Loucy (cell line): ENCODE results near the gene FSD2.
A peak's percentile ranks its signal among the peaks of the same experiment; 100 is the strongest.

Experiments used
- H2AFZ ChIP-seq: fragments of 200-600 bp; sonication (generic); 2 replicates; pipeline ENCODE4 v1.6.0; 2016; ENCODE audit warnings: antibody characterized with exemption, mild to moderate bottlenecking, low read length, moderate library complexity
- H3F3A ChIP-seq: fragments of 200-600 bp; 2 replicates; pipeline ENCODE4 v1.6.0; 2016; ENCODE audit warnings: antibody characterized with exemption, low read depth, mild to moderate bottlenecking
- H3K27me3 ChIP-seq: fragments of 200-600 bp; sonication (generic); 2 replicates; pipeline ENCODE4 v1.6.1; 2014; ENCODE audit warnings: low read length, mild to moderate bottlenecking; ENCODE audit not compliant: insufficient read depth, poor library complexity, severe bottlenecking
- H3K36me3 ChIP-seq: fragments of 200-600 bp; sonication (generic); 2 replicates; pipeline ENCODE4 v1.6.1; 2016; ENCODE audit warnings: low read length; ENCODE audit not compliant: insufficient read depth
- H3K4me1 ChIP-seq: fragments of 200-600 bp; sonication (generic); 2 replicates; pipeline ENCODE4 v1.5.1; 2014; ENCODE audit warnings: low read length, mild to moderate bottlenecking; ENCODE audit not compliant: insufficient read depth, poor library complexity, severe bottlenecking
- H3K4me2 ChIP-seq: fragments of 200-600 bp; sonication (generic); 2 replicates; pipeline ENCODE4 v1.6.0; 2014; ENCODE audit warnings: antibody characterized with exemption, low read length, low read depth, mild to moderate bottlenecking; ENCODE audit not compliant: poor library complexity, severe bottlenecking
- H3K4me3 ChIP-seq: fragments of 200-600 bp; sonication (generic); 2 replicates; pipeline ENCODE4 v1.5.1; 2014; ENCODE audit warnings: low read length, mild to moderate bottlenecking, mixed read lengths; ENCODE audit not compliant: poor library complexity, severe bottlenecking
- H3K79me2 ChIP-seq: fragments of 200-600 bp; sonication (generic); 2 replicates; pipeline ENCODE4 v1.6.1; 2014; ENCODE audit warnings: low read length; ENCODE audit not compliant: insufficient read depth
- H3K9ac ChIP-seq: fragments of 200-600 bp; sonication (generic); 2 replicates; pipeline ENCODE4 v1.6.0; 2014; ENCODE audit warnings: mild to moderate bottlenecking, low read depth, low read length, moderate library complexity; ENCODE audit not compliant: poor library complexity, severe bottlenecking
- H3K9me2 ChIP-seq: fragments of 200-600 bp; sonication (generic); replicated peaks from 2 replicates; pipeline ENCODE4 v1.6.1; 2016; ENCODE audit warnings: low read depth, low read length, mixed read lengths
- H3K9me3 ChIP-seq: fragments of 200-600 bp; sonication (generic); 2 replicates; pipeline ENCODE4 v1.6.1; 2014; ENCODE audit warnings: mild to moderate bottlenecking, antibody characterized with exemption, low read length, low read depth; ENCODE audit not compliant: insufficient read depth
- H4K20me1 ChIP-seq: fragments of 200-600 bp; sonication (generic); 2 replicates; pipeline ENCODE4 v1.6.0; 2014; ENCODE audit warnings: antibody characterized with exemption, low read length, mild to moderate bottlenecking; ENCODE audit not compliant: insufficient read depth, poor library complexity, severe bottlenecking
- EZH2phosphoT487 ChIP-seq: fragments of 200-600 bp; IDR thresholded peaks from 2 replicates; pipeline ENCODE4 v1.6.1; 2018; ENCODE audit warnings: antibody characterized with exemption, mild to moderate bottlenecking, moderate library complexity, borderline replicate concordance
- TF ChIP-seq, protein P1 (sequence below): fragments of 200-600 bp; sonication (generic); conservative IDR thresholded peaks from 2 replicates; pipeline ENCODE4 v1.5.1; 2014; ENCODE audit warnings: mild to moderate bottlenecking, antibody characterized with exemption, low read length

Gene FSD2

DNA sequence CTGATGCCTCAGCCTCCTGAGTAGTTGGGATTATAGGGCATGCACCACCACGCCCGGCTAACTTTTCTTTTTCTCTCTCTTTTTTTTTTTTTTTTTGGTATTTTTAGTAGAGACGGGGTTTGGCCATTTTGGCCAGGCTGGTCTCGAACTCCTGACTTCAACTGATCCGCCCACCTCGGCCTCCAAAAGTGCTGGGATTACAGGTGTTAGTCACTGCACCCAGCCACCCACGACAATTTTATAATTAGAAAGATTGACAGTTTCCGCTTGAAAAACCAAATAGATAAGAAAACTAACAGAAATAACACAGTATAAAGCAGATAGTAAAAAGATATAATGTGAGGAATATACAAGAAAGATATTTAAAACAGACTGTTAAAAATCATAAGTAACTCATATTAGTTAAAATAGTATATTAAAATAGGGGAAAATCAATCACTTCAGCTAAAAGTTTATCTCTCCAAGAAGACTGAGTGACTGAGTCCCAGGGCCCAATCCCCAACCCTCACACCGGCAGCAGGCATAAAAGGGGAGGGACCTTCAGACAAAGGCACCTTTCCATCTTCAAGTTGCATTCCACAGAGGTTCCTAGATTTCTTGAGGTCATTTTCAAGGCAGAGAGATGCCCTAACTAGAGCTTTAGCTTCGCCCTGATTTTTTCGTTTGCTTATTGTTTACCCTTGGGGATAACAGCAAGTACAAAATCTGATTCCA, 2.2 kb upstream of the FSD2 start:
- no peaks in the 10 kb centered on the region for H3K9me3 ChIP-seq
- H3K27me3 ChIP-seq, result no peaks in the 10 kb centered on the region
- H3K36me3 ChIP-seq, result no peaks in the 10 kb centered on the region
- no peaks in the 10 kb centered on the region for H3F3A ChIP-seq
- H2AFZ ChIP-seq, result 0 out of 2 replicates have a peak overlapping the region, but pooled peaks have one; percentile 72
- peaks cover 30% of the 10 kb centered on the region for H4K20me1 ChIP-seq
- peaks cover 21% of the 10 kb centered on the region for H3K4me1 ChIP-seq
- H3K4me3 ChIP-seq, result no peak overlapping the region
- TF ChIP-seq, protein P1, sequence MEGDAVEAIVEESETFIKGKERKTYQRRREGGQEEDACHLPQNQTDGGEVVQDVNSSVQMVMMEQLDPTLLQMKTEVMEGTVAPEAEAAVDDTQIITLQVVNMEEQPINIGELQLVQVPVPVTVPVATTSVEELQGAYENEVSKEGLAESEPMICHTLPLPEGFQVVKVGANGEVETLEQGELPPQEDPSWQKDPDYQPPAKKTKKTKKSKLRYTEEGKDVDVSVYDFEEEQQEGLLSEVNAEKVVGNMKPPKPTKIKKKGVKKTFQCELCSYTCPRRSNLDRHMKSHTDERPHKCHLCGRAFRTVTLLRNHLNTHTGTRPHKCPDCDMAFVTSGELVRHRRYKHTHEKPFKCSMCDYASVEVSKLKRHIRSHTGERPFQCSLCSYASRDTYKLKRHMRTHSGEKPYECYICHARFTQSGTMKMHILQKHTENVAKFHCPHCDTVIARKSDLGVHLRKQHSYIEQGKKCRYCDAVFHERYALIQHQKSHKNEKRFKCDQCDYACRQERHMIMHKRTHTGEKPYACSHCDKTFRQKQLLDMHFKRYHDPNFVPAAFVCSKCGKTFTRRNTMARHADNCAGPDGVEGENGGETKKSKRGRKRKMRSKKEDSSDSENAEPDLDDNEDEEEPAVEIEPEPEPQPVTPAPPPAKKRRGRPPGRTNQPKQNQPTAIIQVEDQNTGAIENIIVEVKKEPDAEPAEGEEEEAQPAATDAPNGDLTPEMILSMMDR, result no peak
- no peak for TF ChIP-seq EZH2phosphoT487
- H3K9ac ChIP-seq, result no peak overlapping the region
- no peak overlapping the region for H3K4me2 ChIP-seq
- peaks cover 32% of the 10 kb centered on the region for H3K79me2 ChIP-seq
- H3K9me2 ChIP-seq, result no peaks in the 10 kb centered on the region

DNA sequence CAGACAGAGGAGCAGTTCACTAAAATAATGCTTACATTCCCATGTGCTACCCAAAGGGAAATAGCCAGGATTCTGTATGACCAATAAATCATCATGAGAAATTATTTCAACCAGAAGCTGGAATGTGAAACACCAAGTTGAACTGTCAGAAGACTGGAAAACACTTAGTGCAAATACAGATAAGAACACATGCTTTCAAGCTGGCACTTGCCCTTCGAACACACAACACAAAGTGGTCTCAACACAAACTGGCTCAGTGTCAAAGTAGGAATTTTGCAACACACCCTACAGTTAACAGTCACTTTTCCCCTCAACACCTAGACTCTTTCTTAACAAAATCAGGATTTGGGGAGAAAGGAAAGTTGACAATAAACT, 1.3 kb downstream of the FSD2 start:
- TF ChIP-seq EZH2phosphoT487, result no peak
- TF ChIP-seq, protein P1, result no peak
- H3K79me2 ChIP-seq, result no peaks in the 10 kb centered on the region
- no peak overlapping the region for H3K4me3 ChIP-seq
- H3F3A ChIP-seq, result no peaks in the 10 kb centered on the region
- H3K9me2 ChIP-seq, result no peaks in the 10 kb centered on the region
- no peaks in the 10 kb centered on the region for H4K20me1 ChIP-seq
- no peak overlapping the region for H2AFZ ChIP-seq
- H3K9me3 ChIP-seq, result no peaks in the 10 kb centered on the region
- H3K27me3 ChIP-seq, result no peaks in the 10 kb centered on the region
- H3K36me3 ChIP-seq, result no peaks in the 10 kb centered on the region
- peaks cover 5% of the 10 kb centered on the region for H3K4me1 ChIP-seq
- no peak overlapping the region for H3K4me2 ChIP-seq
- H3K9ac ChIP-seq, result no peak overlapping the region

DNA sequence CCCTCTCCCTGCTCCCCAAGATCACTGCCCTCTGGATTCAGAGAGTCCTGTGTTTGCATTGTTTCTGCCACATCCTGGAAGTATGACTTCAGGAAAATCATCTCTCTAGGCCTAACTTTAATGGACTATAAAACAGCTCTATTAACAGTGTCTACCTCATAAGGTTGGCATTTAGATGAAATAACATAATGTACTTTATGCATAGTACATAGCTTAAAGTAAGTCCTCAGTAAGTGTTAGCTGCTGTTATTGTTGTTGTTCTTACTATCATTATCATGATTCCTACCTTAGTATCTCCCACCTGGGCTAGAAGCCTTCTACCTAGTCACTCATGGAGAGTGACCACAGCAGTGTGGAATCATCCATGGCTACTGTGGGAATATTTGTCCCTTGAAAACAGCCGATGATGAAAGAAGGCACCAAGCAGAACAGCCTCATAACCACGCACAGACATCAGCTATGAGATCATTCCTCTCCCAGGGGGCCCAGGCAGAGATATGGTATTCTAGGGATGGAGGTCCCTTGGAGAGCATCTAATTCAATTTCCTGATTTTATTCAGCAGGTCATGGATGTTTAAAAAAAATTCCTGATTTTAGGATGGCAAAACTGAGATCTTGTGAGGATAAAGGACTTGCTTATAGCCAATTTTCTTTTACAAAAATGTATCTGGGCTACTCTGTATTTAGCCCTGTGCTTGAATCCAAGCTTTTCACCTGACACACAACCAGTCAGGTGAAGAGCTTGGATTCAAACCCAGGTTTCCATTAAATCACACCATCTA, 1.9 kb downstream of the FSD2 start:
- TF ChIP-seq, protein P1, result no peak
- TF ChIP-seq EZH2phosphoT487, result no peak
- H4K20me1 ChIP-seq, result no peaks in the 10 kb centered on the region
- peaks cover 3% of the 10 kb centered on the region for H3K4me1 ChIP-seq
- H3K4me2 ChIP-seq, result no peak overlapping the region
- H3K9me3 ChIP-seq, result no peaks in the 10 kb centered on the region
- no peak overlapping the region for H3K4me3 ChIP-seq
- H3K36me3 ChIP-seq, result no peaks in the 10 kb centered on the region
- no peak overlapping the region for H2AFZ ChIP-seq
- no peaks in the 10 kb centered on the region for H3K27me3 ChIP-seq
- no peaks in the 10 kb centered on the region for H3K79me2 ChIP-seq
- no peaks in the 10 kb centered on the region for H3F3A ChIP-seq
- H3K9me2 ChIP-seq, result no peaks in the 10 kb centered on the region
- no peak overlapping the region for H3K9ac ChIP-seq
